Effector memory CD8-positive, alpha-beta T cell (primary cell): ENCODE results near the gene MT1X.

Experiments used
- ATAC-seq: fragments of 150-1000 bp; cut with Tn5 transposase; replicated peaks from 2 replicates; pipeline ENCODE4 v1.10.0; 2021; ENCODE audit warnings: mild to moderate bottlenecking, moderate library complexity
- DNase-seq, 3 experiments: peaks; one replicate each; pipeline ENCODE4 v3.0.0; 2021
- H3K27ac Mint-ChIP-seq, 2 donors: one replicate each; pipeline ENCODE4 v1.8.0; 2022; ENCODE audit warnings: mild to moderate bottlenecking in 2 of 2, mixed read lengths in 2 of 2, moderate library complexity in 2 of 2
- H3K27me3 Mint-ChIP-seq, 2 donors: one replicate each; pipeline ENCODE4 v1.8.0; 2022; ENCODE audit warnings: mixed read lengths in 2 of 2
- H3K36me3 Mint-ChIP-seq: one replicate; pipeline ENCODE4 v1.8.0; 2022; ENCODE audit warnings: mild to moderate bottlenecking, moderate library complexity, mixed read lengths; ENCODE audit not compliant: insufficient read depth
- H3K4me1 Mint-ChIP-seq, 2 donors: one replicate each; pipeline ENCODE4 v1.8.0; 2022; ENCODE audit warnings: low read depth in 2 of 2, mixed read lengths in 2 of 2
- H3K4me3 Mint-ChIP-seq, 2 donors: one replicate each; pipeline ENCODE4 v1.8.0; 2022; ENCODE audit warnings: mild to moderate bottlenecking in 2 of 2, mixed read lengths in 2 of 2, moderate library complexity in 2 of 2
- H3K9me3 Mint-ChIP-seq, 2 donors: one replicate each; pipeline ENCODE4 v1.8.0; 2022; ENCODE audit warnings: mixed read lengths in 2 of 2

The MT1X gene

DNA sequence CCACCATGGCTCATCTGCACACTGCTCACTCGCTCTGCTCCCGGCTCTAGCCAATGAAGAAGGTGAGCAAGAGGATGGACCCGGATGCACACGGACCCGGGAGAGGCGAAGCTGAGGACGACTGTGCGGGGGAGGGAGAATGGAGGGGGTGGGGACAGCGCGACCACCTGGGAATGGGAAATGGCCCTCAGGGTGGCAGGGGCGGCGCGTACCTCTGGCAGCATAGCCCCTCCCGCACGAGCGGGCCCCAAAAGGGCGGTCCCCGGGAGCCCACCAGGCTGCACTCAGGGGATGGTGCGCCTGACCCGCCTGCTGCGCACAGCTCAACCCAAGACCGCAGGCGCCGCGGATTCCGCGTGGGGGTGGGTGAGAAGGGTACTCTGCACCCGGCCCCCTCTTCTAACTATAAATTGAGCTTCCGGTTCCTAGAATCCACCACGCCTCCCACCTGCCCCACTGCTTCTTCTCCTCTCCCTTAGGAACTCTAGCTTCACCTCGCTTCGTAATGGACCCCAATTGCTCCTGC is 6.5 kb upstream of the MT1X start:
- H3K36me3 Mint-ChIP-seq: no peaks in the 10 kb centered on the region
- peaks cover 18 to 60% of the 10 kb centered on the region in 2 donors for H3K27me3 Mint-ChIP-seq
- H3K9me3 Mint-ChIP-seq: no peaks in the 10 kb centered on the region
- DNase-seq: peak; percentile 34 to 47 (median 46)
- ATAC-seq: peak; percentile 93
- peaks cover 9 to 10% of the 10 kb centered on the region in 2 donors for H3K4me1 Mint-ChIP-seq
- H3K27ac Mint-ChIP-seq: peak overlapping the region in 1 of 2 donors; percentile 29
- H3K4me3 Mint-ChIP-seq: peak overlapping the region; percentile 71 to 75

DNA sequence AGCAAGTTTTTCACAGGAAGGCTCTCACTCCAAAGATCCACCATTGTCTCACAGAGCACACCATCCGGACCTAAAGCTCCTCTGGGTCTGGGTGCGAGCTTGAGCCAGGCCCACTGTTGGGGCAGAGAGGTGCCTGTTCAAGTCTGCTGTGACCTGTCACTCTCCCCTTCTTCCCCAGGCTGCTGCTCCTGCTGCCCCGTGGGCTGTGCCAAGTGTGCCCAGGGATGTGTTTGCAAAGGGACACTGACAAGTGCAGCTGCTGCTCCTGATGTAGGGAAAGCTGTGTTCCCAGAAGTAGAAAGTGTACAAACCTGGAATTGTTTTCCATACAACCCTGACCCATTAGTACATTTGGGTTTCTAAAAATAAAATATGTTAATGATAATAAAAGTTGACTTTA is 4.8 kb upstream of the MT1X start:
- no peak overlapping the region for H3K4me3 Mint-ChIP-seq
- no peak for ATAC-seq

GRCh38 chr16:56679078-56679730 is 3.1 kb upstream of the MT1X start:
- H3K36me3 Mint-ChIP-seq: peaks cover 13% of the 10 kb centered on the region
- H3K4me1 Mint-ChIP-seq: peaks cover 27% of the 10 kb centered on the region in 2 donors
- no peak for ATAC-seq
- H3K4me3 Mint-ChIP-seq: no peak overlapping the region
- no peak for DNase-seq
- H3K9me3 Mint-ChIP-seq: no peaks in the 10 kb centered on the region
- H3K27ac Mint-ChIP-seq: no peak overlapping the region
- peaks cover 10 to 28% of the 10 kb centered on the region in 2 donors for H3K27me3 Mint-ChIP-seq

More for the DNA sequence above, 4.8 kb upstream of the MT1X start:
- H3K9me3 Mint-ChIP-seq: no peaks in the 10 kb centered on the region
- H3K36me3 Mint-ChIP-seq: peaks cover 6% of the 10 kb centered on the region
- DNase-seq: no peak
- no peak overlapping the region for H3K27ac Mint-ChIP-seq
- peaks cover 16 to 17% of the 10 kb centered on the region in 2 donors for H3K4me1 Mint-ChIP-seq
- peaks cover 10 to 45% of the 10 kb centered on the region in 2 donors for H3K27me3 Mint-ChIP-seq

DNA sequence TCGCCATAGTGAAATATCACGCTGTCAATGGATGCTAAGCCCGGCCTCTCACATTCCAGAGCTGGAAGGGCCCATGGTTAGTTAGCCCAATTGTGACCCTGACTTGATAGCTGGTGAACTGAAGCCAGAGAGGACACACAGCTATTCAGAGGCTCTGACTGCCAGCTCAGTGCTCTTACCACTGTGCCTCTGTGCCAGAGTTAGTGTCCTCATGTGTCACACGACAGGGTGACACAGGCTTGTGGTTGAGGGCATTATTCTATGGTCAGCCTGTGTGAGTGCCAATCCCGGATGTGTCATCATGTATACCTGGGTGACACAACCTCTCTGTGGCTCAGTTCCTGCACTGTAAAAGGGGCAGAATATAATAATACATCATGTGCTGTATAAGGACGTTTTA is 2.5 kb upstream of the MT1X start:
- H3K36me3 Mint-ChIP-seq: peaks cover 13% of the 10 kb centered on the region
- H3K4me3 Mint-ChIP-seq: no peak overlapping the region
- no peaks in the 10 kb centered on the region for H3K9me3 Mint-ChIP-seq
- H3K27ac Mint-ChIP-seq: no peak overlapping the region
- no peak for DNase-seq
- H3K27me3 Mint-ChIP-seq: peaks cover 9 to 22% of the 10 kb centered on the region in 2 donors
- peaks cover 28 to 31% of the 10 kb centered on the region in 2 donors for H3K4me1 Mint-ChIP-seq
- ATAC-seq: no peak

- DNase-seq: peak in 1 of 3 experiments; percentile 24
- Mint-ChIP-seq H3K36me3 (peaks cover 13% of the 10 kb centered on the region), H3K4me1 (peaks cover 19 to 21% of the 10 kb centered on the region in 2 donors), H3K27me3 (no peaks in the 10 kb centered on the region), H3K9me3 (no peaks in the 10 kb centered on the region), H3K4me3 (peak overlapping the region; percentile 84 to 96), H3K27ac (peak overlapping the region; percentile 90 to 96)
- ATAC-seq: peak; percentile 0
Measured at GRCh38 chr16:56682703-56683397, 580 bp downstream of the MT1X start.

- H3K4me3 Mint-ChIP-seq: peak overlapping the region; percentile 84 to 96
Measured at GRCh38 chr16:56683424-56684172, 1.3 kb downstream of the MT1X start.

GRCh38 chr16:56684256-56684925 is 2.1 kb downstream of the MT1X start:
- Mint-ChIP-seq H3K9me3 (no peaks in the 10 kb centered on the region), H3K27ac (peak overlapping the region in 1 of 2 donors; percentile 13), H3K4me1 (peaks cover 19 to 21% of the 10 kb centered on the region in 2 donors), H3K36me3 (peaks cover 13% of the 10 kb centered on the region), H3K27me3 (peaks cover 0 to 7% of the 10 kb centered on the region in 2 donors), H3K4me3 (peak overlapping the region in 1 of 2 donors; percentile 96)
- ATAC-seq (no peak), DNase-seq (no peak)

More at GRCh38 chr16:56683424-56684172, 1.3 kb downstream of the MT1X start:
- ATAC-seq (no peak), DNase-seq (no peak)
- Mint-ChIP-seq H3K36me3 (peaks cover 13% of the 10 kb centered on the region), H3K9me3 (no peaks in the 10 kb centered on the region), H3K27me3 (no peaks in the 10 kb centered on the region), H3K27ac (peak overlapping the region; percentile 90 to 96), H3K4me1 (peaks cover 19 to 21% of the 10 kb centered on the region in 2 donors)

GRCh38 chr16:56684926-56685590 is 2.8 kb downstream of the MT1X start:
- Mint-ChIP-seq H3K36me3 (peaks cover 13% of the 10 kb centered on the region), H3K4me3 (no peak overlapping the region), H3K27ac (no peak overlapping the region), H3K27me3 (peaks cover 0 to 13% of the 10 kb centered on the region in 2 donors), H3K9me3 (no peaks in the 10 kb centered on the region), H3K4me1 (peaks cover 19 to 21% of the 10 kb centered on the region in 2 donors)
- DNase-seq: no peak
- no peak for ATAC-seq

DNA sequence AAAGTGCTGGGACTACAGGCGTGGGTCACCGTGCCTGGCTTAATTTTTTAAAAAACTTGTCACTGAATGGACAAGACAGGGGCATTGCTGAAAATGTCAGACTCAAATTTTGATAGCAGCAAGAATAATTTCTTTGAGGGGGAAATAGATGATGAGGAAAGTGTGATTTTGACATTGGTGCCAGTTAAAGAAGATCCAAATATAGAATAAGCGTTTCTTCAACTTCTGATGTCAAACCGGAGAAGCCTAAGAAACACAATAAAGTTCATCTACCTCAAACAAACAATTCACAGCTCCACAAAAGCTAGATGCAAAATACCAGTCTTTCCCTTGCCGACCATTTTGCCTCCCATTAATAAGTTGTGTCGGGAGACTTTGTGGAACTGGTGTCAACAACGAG is 4.5 kb downstream of the MT1X start:
- no peak overlapping the region for H3K4me3 Mint-ChIP-seq
- peaks cover 0 to 24% of the 10 kb centered on the region in 2 donors for H3K27me3 Mint-ChIP-seq
- DNase-seq (no peak), ATAC-seq (no peak)
- H3K36me3 Mint-ChIP-seq: peaks cover 10% of the 10 kb centered on the region
- H3K4me1 Mint-ChIP-seq: peaks cover 13 to 17% of the 10 kb centered on the region in 2 donors
- no peak overlapping the region for H3K27ac Mint-ChIP-seq
- no peaks in the 10 kb centered on the region for H3K9me3 Mint-ChIP-seq

- no peak for DNase-seq
- H3K4me3 Mint-ChIP-seq: no peak overlapping the region
- H3K9me3 Mint-ChIP-seq: no peaks in the 10 kb centered on the region
- no peak overlapping the region for H3K27ac Mint-ChIP-seq
- H3K4me1 Mint-ChIP-seq: peaks cover 3 to 9% of the 10 kb centered on the region in 2 donors
- ATAC-seq: no peak
- H3K27me3 Mint-ChIP-seq: peaks cover 0 to 24% of the 10 kb centered on the region in 2 donors
- no peaks in the 10 kb centered on the region for H3K36me3 Mint-ChIP-seq
Measured at GRCh38 chr16:56688762-56689161, 6.5 kb downstream of the MT1X start.

- Mint-ChIP-seq H3K9me3 (no peaks in the 10 kb centered on the region), H3K27ac (no peak overlapping the region), H3K27me3 (peaks cover 0 to 24% of the 10 kb centered on the region in 2 donors), H3K4me3 (no peak overlapping the region), H3K4me1 (peaks cover 2 to 4% of the 10 kb centered on the region in 2 donors), H3K36me3 (no peaks in the 10 kb centered on the region)
- ATAC-seq (no peak), DNase-seq (no peak)
Measured at GRCh38 chr16:56689171-56689570, 6.9 kb downstream of the MT1X start.

DNA sequence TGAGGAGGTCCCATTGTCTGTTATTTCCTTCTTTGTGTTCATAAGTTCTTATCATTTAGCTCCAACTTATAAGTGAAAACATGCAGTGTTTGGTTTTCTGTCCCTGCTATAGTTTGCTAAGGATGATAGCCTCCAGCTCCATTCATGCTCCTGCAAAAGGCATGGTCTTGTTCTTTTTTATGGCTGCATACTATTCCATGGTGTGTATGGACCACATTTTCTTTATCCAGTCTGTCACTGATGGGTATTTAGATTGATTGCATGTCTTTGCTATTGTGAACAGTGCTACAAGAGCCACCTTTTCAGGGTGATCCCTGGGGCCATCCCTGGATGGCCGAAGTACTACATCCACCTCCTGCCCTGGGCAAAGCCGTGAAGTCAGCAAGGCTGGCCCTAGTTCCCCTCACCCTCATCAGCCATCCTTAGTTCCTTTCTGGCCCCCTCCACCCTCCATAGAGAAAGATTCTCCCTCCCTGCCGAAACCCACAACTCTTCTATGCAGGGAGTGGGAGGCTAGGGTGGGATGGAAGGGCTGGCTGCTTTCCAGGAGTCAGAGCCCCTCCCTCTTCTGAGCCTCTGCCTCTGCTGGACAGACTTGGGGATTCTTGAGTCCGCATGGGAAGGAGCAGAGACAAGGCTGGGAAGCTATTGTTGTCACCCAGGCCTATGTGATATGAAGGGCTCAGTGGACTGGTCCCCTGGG is 8.3 kb downstream of the MT1X start:
- Mint-ChIP-seq H3K9me3 (no peaks in the 10 kb centered on the region), H3K36me3 (no peaks in the 10 kb centered on the region), H3K4me3 (no peak overlapping the region)

More for the DNA sequence above, 8.3 kb downstream of the MT1X start:
- H3K27me3 Mint-ChIP-seq: peaks cover 0 to 24% of the 10 kb centered on the region in 2 donors
- DNase-seq (no peak), ATAC-seq (no peak)
- no peaks in the 10 kb centered on the region for H3K4me1 Mint-ChIP-seq
- no peak overlapping the region for H3K27ac Mint-ChIP-seq
